ENCODE results near the gene HEXB. TPM values are rescaled to one million over a fixed set of nuclear protein-coding genes. Genes with fewer than 3 reads are reported as not detected.

Gene HEXB
- total and polyA plus RNA-seq, 9 of the 15 experiments (the other 6 are each of a cell fraction or from before 2014, with no cell fraction given) = 22.9 to 158 (median 108) TPM

DNA sequence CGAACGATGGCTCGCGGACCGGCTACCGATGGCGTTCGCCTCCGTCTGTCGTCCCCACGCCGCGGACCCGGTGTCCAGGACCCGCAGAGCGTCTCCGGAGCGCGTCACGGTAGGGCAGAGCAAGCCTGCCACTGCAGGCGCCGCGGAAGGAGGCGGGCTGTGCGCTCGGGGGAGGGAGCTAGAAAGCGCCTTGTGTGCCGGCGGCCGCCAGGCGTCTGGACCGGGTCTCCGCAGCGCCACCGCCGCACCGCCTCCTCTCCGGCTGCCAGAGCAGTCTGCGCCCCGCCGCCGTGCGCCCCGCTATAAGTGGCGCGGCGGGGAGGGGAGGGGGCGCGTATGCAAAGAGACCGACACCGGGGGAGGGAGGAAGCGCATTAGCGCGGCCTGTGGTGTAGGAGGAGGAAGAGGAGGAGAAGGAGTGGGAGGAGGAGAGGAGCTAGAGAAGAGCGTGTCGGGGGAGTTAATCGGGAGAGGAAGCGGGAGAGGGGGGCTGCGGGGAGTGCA lies 44.5 kb upstream of the HEXB start, which contains the start of gene ENC1 (continued):
- peak; percentile 30 for TF ChIP-seq HMGN3 (IDR thresholded peaks at IDR 0.05; ENCODE audit: borderline replicate concordance, extremely low read depth, insufficient read length, low read depth, low read length)
- no peak for TF ChIP-seq POLR2AphosphoS5 (IDR thresholded peaks at IDR 0.05; ENCODE audit: control insufficient read depth, insufficient read depth, low read depth, low read length)
- TF ChIP-seq, protein P1, sequence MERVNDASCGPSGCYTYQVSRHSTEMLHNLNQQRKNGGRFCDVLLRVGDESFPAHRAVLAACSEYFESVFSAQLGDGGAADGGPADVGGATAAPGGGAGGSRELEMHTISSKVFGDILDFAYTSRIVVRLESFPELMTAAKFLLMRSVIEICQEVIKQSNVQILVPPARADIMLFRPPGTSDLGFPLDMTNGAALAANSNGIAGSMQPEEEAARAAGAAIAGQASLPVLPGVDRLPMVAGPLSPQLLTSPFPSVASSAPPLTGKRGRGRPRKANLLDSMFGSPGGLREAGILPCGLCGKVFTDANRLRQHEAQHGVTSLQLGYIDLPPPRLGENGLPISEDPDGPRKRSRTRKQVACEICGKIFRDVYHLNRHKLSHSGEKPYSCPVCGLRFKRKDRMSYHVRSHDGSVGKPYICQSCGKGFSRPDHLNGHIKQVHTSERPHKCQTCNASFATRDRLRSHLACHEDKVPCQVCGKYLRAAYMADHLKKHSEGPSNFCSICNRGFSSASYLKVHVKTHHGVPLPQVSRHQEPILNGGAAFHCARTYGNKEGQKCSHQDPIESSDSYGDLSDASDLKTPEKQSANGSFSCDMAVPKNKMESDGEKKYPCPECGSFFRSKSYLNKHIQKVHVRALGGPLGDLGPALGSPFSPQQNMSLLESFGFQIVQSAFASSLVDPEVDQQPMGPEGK (CRISPR knock-in tag; IDR thresholded peaks at IDR 0.05; ENCODE audit: borderline replicate concordance) = no peak
- TF ChIP-seq, protein P2, sequence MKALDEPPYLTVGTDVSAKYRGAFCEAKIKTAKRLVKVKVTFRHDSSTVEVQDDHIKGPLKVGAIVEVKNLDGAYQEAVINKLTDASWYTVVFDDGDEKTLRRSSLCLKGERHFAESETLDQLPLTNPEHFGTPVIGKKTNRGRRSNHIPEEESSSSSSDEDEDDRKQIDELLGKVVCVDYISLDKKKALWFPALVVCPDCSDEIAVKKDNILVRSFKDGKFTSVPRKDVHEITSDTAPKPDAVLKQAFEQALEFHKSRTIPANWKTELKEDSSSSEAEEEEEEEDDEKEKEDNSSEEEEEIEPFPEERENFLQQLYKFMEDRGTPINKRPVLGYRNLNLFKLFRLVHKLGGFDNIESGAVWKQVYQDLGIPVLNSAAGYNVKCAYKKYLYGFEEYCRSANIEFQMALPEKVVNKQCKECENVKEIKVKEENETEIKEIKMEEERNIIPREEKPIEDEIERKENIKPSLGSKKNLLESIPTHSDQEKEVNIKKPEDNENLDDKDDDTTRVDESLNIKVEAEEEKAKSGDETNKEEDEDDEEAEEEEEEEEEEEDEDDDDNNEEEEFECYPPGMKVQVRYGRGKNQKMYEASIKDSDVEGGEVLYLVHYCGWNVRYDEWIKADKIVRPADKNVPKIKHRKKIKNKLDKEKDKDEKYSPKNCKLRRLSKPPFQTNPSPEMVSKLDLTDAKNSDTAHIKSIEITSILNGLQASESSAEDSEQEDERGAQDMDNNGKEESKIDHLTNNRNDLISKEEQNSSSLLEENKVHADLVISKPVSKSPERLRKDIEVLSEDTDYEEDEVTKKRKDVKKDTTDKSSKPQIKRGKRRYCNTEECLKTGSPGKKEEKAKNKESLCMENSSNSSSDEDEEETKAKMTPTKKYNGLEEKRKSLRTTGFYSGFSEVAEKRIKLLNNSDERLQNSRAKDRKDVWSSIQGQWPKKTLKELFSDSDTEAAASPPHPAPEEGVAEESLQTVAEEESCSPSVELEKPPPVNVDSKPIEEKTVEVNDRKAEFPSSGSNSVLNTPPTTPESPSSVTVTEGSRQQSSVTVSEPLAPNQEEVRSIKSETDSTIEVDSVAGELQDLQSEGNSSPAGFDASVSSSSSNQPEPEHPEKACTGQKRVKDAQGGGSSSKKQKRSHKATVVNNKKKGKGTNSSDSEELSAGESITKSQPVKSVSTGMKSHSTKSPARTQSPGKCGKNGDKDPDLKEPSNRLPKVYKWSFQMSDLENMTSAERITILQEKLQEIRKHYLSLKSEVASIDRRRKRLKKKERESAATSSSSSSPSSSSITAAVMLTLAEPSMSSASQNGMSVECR (CRISPR knock-in tag; IDR thresholded peaks at IDR 0.05) = peak; percentile 52
- TF ChIP-seq, protein P3, sequence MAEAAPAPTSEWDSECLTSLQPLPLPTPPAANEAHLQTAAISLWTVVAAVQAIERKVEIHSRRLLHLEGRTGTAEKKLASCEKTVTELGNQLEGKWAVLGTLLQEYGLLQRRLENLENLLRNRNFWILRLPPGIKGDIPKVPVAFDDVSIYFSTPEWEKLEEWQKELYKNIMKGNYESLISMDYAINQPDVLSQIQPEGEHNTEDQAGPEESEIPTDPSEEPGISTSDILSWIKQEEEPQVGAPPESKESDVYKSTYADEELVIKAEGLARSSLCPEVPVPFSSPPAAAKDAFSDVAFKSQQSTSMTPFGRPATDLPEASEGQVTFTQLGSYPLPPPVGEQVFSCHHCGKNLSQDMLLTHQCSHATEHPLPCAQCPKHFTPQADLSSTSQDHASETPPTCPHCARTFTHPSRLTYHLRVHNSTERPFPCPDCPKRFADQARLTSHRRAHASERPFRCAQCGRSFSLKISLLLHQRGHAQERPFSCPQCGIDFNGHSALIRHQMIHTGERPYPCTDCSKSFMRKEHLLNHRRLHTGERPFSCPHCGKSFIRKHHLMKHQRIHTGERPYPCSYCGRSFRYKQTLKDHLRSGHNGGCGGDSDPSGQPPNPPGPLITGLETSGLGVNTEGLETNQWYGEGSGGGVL (CRISPR knock-in tag; IDR thresholded peaks at IDR 0.05) = no peak
- no peak for TF ChIP-seq SMARCA5 (IDR thresholded peaks at IDR 0.05)
- no peak for TF ChIP-seq CAMTA2 (CRISPR knock-in tag; conservative IDR thresholded peaks at IDR 0.05)
- TF ChIP-seq SRSF3 (IDR thresholded peaks at IDR 0.05; ENCODE audit: insufficient read depth, low read length) = no peak
- no peak for TF ChIP-seq FOXM1 (IDR thresholded peaks at IDR 0.05; ENCODE audit: low read depth)
- TF ChIP-seq FOXM1 (CRISPR knock-in tag; IDR thresholded peaks at IDR 0.05; ENCODE audit: low read depth) = no peak; the same call in 1 of the 2 replicates
- TF ChIP-seq NR3C1 (CRISPR knock-in tag; IDR thresholded peaks at IDR 0.05) = no peak
- no peak for TF ChIP-seq ZNF785 (CRISPR knock-in tag; IDR thresholded peaks at IDR 0.05)
- no peak for TF ChIP-seq HNRNPUL1 (IDR thresholded peaks at IDR 0.05; ENCODE audit: low read length)
- no peak for TF ChIP-seq SAFB2 (IDR thresholded peaks at IDR 0.05; ENCODE audit: borderline replicate concordance, low read depth, low read length, severe bottlenecking)
- no peak for TF ChIP-seq ZNF583 (CRISPR knock-in tag; IDR thresholded peaks at IDR 0.05)
- no peak for TF ChIP-seq CREBBP (IDR thresholded peaks at IDR 0.05; ENCODE audit: low read depth, low read length)
- TF ChIP-seq ZNF699 (CRISPR knock-in tag; IDR thresholded peaks at IDR 0.05; ENCODE audit: insufficient replicate concordance) = no peak
- no peak for TF ChIP-seq SIN3B (IDR thresholded peaks at IDR 0.05; ENCODE audit: low read depth)
- TF ChIP-seq, protein P4, sequence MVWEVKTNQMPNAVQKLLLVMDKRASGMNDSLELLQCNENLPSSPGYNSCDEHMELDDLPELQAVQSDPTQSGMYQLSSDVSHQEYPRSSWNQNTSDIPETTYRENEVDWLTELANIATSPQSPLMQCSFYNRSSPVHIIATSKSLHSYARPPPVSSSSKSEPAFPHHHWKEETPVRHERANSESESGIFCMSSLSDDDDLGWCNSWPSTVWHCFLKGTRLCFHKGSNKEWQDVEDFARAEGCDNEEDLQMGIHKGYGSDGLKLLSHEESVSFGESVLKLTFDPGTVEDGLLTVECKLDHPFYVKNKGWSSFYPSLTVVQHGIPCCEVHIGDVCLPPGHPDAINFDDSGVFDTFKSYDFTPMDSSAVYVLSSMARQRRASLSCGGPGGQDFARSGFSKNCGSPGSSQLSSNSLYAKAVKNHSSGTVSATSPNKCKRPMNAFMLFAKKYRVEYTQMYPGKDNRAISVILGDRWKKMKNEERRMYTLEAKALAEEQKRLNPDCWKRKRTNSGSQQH (CRISPR knock-in tag; IDR thresholded peaks at IDR 0.05) = no peak
